Ovary (tissue), 9 donors: ENCODE results near the gene RSPH6A. TPM values are rescaled to one million over a fixed set of nuclear protein-coding genes. Genes with fewer than 3 reads are reported as not detected.

Source experiments
- DNase-seq, 5 donors: peaks; one replicate each; pipeline ENCODE4 v3.0.0-alpha.2; 2019 to 2020
- H3K27ac ChIP-seq, 2 donors: fragments of 200-600 bp; one replicate each; pipeline versions ENCODE4 v1.5.1 to v1.8.0; 2019 to 2022
- H3K27me3 ChIP-seq: fragments of 200-600 bp; one replicate; pipeline ENCODE4 v1.8.0; 2022
- H3K36me3 ChIP-seq: fragments of 200-600 bp; sonication (generic); one replicate; pipeline ENCODE4 v1.5.1; 2019
- H3K4me1 ChIP-seq: one replicate; pipeline ENCODE4 v1.8.1; 2013; ENCODE audit warnings: mild to moderate bottlenecking, moderate library complexity; ENCODE audit not compliant: insufficient read depth
- H3K4me3 ChIP-seq: fragments of 200-600 bp; sonication (generic); one replicate; pipeline ENCODE4 v1.5.1; 2017
- H3K9me3 ChIP-seq, 2 donors: fragments of 200-600 bp in 1 of 2; sonication (generic) in 1 of 2; one replicate each; pipeline versions ENCODE4 v1.5.1 to v1.8.1; 2013 to 2019; ENCODE audit warnings: mild to moderate bottlenecking in 1 of 2, moderate library complexity in 1 of 2
- EP300 ChIP-seq: sonication (generic); formaldehyde crosslinking; IDR thresholded peaks from one replicate; pipeline ENCODE4 v1.6.1; 2017; ENCODE audit warnings: antibody characterized with exemption
- POLR2A ChIP-seq: fragments of 450-650 bp; IDR thresholded peaks from one replicate; pipeline ENCODE4 v1.6.1; 2017; ENCODE audit warnings: antibody characterized with exemption, mild to moderate bottlenecking, moderate library complexity
- WGBS, 3 donors: extraction: QIAGEN DNeasy Blood & Tissue Kit in 1 of 3; methylation state at CpG; one replicate each; pipeline versions ENCODE4 v1.1.5 to v1.1.7; 2013 to 2017; 5-methylcytosine and 5-hydroxymethylcytosine counted together
- intact Hi-C, 4 donors: fragments of 100-400 bp; cut with DNase I; formaldehyde crosslinking; loops; one replicate each; pipeline versions ENCODE4 v1.11.0 to v1.15.1; 2022 to 2023
- polyA plus RNA-seq, 2 donors: library from polyadenylated mRNA; stranded (reverse); fragments of 200-250 nt in 1 of 2; fragments of 350-450 nt in 1 of 2; fragmentation: Illumina TruSeq in 1 of 2; extraction: RNeasy Lipid Tissue Mini Kit (QIAGEN cat#74804) in 1 of 2; gene quantifications; one replicate each; pipeline ENCODE4 v1.2.3, GENCODE V29; 2013 to 2014
- total RNA-seq, 7 donors: library from RNA; depleted of rRNA in 2 of 7; stranded (reverse); fragments of >200 nt in 2 of 7; fragmentation: NEBNext Ultra II Directional in 3 of 7; extraction: Animal tissue kit (Norgen Biotek cat#: 25700) in 3 of 7; gene quantifications; one replicate each; pipeline versions ENCODE4 v1.1.0 to v1.2.4, GENCODE V29; 2016 to 2023
- TF ChIP-seq, protein P1 (sequence below), 3 donors: fragments of 450-650 bp in 2 of 3; fragments of 200-600 bp in 1 of 3; IDR thresholded peaks; one replicate each; pipeline versions ENCODE4 v1.5.1 to v1.8.0; 2016 to 2022; ENCODE audit warnings: antibody characterized with exemption in 3 of 3, mild to moderate bottlenecking in 1 of 3
- donor health status: DM: no; HTN: no; CAD: no; lungs with moderate emphysema.
- donor health status: DM: no; HTN: no; CAD: no.
- donor health status: Bipolar disorder and iron deficiency.
- donor health status: DM: yes; HTN: yes; CAD: no.
- donor health status: DM: no; HTN: no; CAD: no.
- donor health status: DM: yes; HTN: yes; CAD: no.

RSPH6A gene
- total and polyA plus RNA-seq, 9 donors = 0.13 to 0.15 TPM; not detected in 7

DNA sequence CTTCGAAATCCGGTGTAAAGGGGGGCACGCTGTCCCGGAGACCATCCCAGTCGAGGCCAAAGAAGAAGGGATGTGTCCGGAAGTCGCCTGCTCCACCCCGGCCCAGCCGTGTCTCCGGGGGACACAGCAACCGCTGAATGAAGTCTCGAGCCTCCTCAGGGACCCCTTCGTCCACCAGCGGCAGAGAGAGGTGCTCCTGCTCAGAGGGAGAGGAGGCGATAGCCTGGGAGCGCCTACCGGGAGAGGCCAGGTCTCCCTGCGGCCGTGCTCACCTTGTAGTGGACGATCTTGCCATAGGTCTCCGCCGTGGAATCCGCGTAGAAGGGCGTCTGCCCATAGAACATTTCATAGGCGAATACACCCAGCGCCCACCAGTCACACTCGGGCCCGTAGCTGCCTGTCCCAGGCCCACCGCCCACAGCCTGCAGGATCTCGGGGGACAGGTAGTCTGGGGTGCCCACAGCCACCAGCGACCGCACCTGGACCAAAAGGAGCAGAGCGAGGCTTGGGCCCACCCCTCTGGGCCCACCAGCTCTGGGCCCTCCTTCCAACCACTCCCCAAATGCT lies 37.6 kb downstream of the RSPH6A start:
- peaks cover 15% of the 10 kb centered on the region for H3K4me1 ChIP-seq
- H3K27ac ChIP-seq = no peak overlapping the region
- TF ChIP-seq, protein P1, sequence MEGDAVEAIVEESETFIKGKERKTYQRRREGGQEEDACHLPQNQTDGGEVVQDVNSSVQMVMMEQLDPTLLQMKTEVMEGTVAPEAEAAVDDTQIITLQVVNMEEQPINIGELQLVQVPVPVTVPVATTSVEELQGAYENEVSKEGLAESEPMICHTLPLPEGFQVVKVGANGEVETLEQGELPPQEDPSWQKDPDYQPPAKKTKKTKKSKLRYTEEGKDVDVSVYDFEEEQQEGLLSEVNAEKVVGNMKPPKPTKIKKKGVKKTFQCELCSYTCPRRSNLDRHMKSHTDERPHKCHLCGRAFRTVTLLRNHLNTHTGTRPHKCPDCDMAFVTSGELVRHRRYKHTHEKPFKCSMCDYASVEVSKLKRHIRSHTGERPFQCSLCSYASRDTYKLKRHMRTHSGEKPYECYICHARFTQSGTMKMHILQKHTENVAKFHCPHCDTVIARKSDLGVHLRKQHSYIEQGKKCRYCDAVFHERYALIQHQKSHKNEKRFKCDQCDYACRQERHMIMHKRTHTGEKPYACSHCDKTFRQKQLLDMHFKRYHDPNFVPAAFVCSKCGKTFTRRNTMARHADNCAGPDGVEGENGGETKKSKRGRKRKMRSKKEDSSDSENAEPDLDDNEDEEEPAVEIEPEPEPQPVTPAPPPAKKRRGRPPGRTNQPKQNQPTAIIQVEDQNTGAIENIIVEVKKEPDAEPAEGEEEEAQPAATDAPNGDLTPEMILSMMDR (IDR thresholded peaks at IDR 0.05) = no peak
- TF ChIP-seq EP300 = no peak
- TF ChIP-seq POLR2A = no peak
- peak in 3 of 5 donors; percentile 30 to 41 (median 41) for DNase-seq
- H3K36me3 ChIP-seq = no peaks in the 10 kb centered on the region
- H3K4me3 ChIP-seq = no peak overlapping the region
- 91 to 93% (median 93%) methylated on average over 32 to 34 of the region's 34 CpGs for WGBS, 3 donors
- no peaks in the 10 kb centered on the region for H3K27me3 ChIP-seq
- H3K9me3 ChIP-seq = no peaks in the 10 kb centered on the region
- intact Hi-C loops = no loop called here

DNA sequence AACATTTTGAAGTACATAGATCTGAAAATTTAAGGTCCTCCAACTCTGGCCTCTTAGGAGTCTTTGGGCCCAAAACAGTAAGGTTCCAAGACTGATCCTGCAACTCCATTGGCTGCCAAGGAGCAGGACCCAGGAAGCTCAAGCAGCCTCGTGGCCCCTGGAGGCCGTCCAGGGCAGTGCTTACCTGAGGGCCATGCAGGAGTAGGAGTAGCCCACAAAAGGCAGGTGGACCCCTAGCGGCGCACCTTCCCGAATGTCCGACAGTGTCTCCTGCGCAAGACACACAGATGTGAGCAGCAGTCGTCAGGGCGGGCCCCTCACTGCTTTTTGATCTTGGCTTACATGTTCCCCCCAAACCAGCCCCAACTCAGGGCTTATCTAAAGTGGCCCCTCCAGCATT lies 40.3 kb downstream of the RSPH6A start:
- Histone ChIP-seq H3K27ac (no peak overlapping the region), H3K4me1 (peaks cover 6% of the 10 kb centered on the region), H3K27me3 (no peaks in the 10 kb centered on the region), H3K4me3 (no peak overlapping the region), H3K9me3 (no peaks in the 10 kb centered on the region), H3K36me3 (no peaks in the 10 kb centered on the region)
- WGBS, 3 donors = 86 to 88% (median 87%) methylated on average over 9 of the region's 9 CpGs
- peak in 3 of 5 donors; percentile 32 to 44 (median 38) for DNase-seq
- TF ChIP-seq EP300 = no peak
- no peak for TF ChIP-seq POLR2A
- TF ChIP-seq, protein P1 (IDR thresholded peaks at IDR 0.05) = no peak
- intact Hi-C loops = no loop called here

DNA sequence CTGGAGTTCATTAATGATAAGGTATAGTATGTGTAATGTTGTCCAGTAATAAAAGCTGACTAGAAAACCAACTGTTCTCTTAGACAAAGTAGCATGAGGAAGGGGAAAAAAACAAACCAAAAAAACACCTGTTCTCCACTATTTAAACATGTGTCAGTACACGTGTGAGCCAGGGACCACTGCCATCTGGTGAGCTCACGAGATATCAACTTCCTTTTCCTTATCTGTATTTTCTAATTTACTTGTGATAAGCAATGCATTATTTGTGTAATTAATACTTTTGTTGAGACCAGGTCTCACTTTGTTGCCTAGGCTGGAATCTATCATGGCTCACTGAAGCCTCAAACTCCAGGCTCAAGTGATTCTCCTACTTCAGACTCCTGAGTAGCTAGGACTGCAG lies 41.7 kb downstream of the RSPH6A start:
- 18 to 41% (median 23%) methylated on average over 2 of the region's 2 CpGs for WGBS, 3 donors
- DNase-seq = no peak
- TF ChIP-seq, protein P1 (IDR thresholded peaks at IDR 0.05) = no peak
- TF ChIP-seq POLR2A (no peak), EP300 (no peak)
- H3K27ac ChIP-seq = no peak overlapping the region
- H3K27me3 ChIP-seq = no peaks in the 10 kb centered on the region
- intact Hi-C loops = no loop called here
- no peaks in the 10 kb centered on the region for H3K9me3 ChIP-seq
- no peaks in the 10 kb centered on the region for H3K4me1 ChIP-seq
- H3K4me3 ChIP-seq = no peak overlapping the region
- H3K36me3 ChIP-seq = no peaks in the 10 kb centered on the region

DNA sequence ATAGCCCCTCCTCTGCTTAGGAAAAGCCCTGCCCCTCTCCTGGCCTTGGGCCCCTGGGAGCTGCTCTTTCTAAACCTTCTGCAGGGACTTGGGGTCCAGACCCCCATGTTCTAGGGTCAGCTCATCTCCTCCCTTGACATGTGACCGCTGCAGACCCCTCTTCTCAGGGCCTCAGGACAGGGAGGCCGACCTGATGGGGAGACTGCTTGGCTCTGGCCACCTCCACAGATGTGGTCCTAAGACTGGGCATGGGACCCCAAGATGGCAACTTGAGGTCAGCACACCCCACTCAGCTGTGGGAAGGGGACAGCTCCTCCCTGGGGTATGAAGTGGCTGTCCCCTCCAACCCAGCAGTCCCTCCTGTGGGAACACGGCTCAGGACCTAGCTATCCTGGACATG lies 42.2 kb downstream of the RSPH6A start:
- H3K4me3 ChIP-seq = no peak overlapping the region
- no peaks in the 10 kb centered on the region for H3K36me3 ChIP-seq
- 68 to 84% (median 81%) methylated on average over 3 of the region's 3 CpGs for WGBS, 3 donors
- intact Hi-C loops = no loop called here
- H3K4me1 ChIP-seq = no peaks in the 10 kb centered on the region
- DNase-seq = peak in 3 of 5 donors; percentile 30 to 38 (median 31)
- no peaks in the 10 kb centered on the region for H3K27me3 ChIP-seq
- H3K9me3 ChIP-seq = no peaks in the 10 kb centered on the region
- TF ChIP-seq, protein P1 (IDR thresholded peaks at IDR 0.05) = no peak
- no peak for TF ChIP-seq EP300
- no peak for TF ChIP-seq POLR2A
- H3K27ac ChIP-seq = no peak overlapping the region
